Thyroid gland (tissue), 4 donors: ENCODE measurements around the gene ADAM29. TPM values are rescaled to one million over a fixed set of nuclear protein-coding genes. Genes with fewer than 3 reads are reported as not detected.
"Not testable (repeated sequence)": the region's sequence is repeated elsewhere in the genome, so short reads cannot be mapped to it uniquely, and the experiment has no call there.

ENCODE experiments used
- DNase-seq, 2 donors: peaks; one replicate each; pipeline ENCODE4 v3.0.0-alpha.2; 2019
- H3K27ac ChIP-seq, 3 donors: fragments of 200-600 bp; sonication (generic); 1 replicate in 2 of 3; 2 replicates in 1 of 3; pipeline ENCODE4 v1.5.1; 2016 to 2019; ENCODE audit warnings: mild to moderate bottlenecking in 1 of 3, moderate library complexity in 1 of 3
- H3K27me3 ChIP-seq: fragments of 200-600 bp; sonication (generic); one replicate; pipeline ENCODE4 v1.5.1; 2019
- H3K36me3 ChIP-seq, 2 donors: fragments of 200-600 bp; sonication (generic); one replicate each; pipeline ENCODE4 v1.5.1; 2016 to 2019
- H3K4me1 ChIP-seq, 2 donors: fragments of 200-600 bp; sonication (generic); one replicate each; pipeline ENCODE4 v1.5.1; 2017 to 2019
- H3K4me3 ChIP-seq, 3 donors: fragments of 200-600 bp; sonication (generic); replicated peaks in 1 of 3; 1 replicate in 2 of 3; 2 replicates in 1 of 3; pipeline ENCODE4 v1.5.1; 2016; ENCODE audit warnings: mild to moderate bottlenecking in 1 of 3
- H3K9me3 ChIP-seq: fragments of 200-600 bp; sonication (generic); one replicate; pipeline ENCODE4 v1.5.1; 2017
- POLR2A ChIP-seq, 2 donors: fragments of 450-650 bp; IDR thresholded peaks; one replicate each; pipeline ENCODE4 v1.6.1; 2017; ENCODE audit warnings: antibody characterized with exemption in 2 of 2, mild to moderate bottlenecking in 2 of 2, moderate library complexity in 1 of 2
- WGBS, 2 donors: methylation state at CpG; one replicate each; pipeline ENCODE4 v1.1.5; 2017; 5-methylcytosine and 5-hydroxymethylcytosine counted together
- intact Hi-C: fragments of 100-400 bp; cut with DNase I; formaldehyde crosslinking; loops from one replicate; pipeline ENCODE4 v1.15.1; 2023
- total RNA-seq, 4 donors: library from RNA; depleted of rRNA; stranded (reverse); fragments of >200 nt; gene quantifications; one replicate each; pipeline ENCODE4 v1.2.3, GENCODE V29; 2016
- TF ChIP-seq, protein P1 (sequence below), 6 experiments: fragments of 200-600 bp in 3 of 6; fragments of 450-650 bp in 3 of 6; sonication (generic) in 3 of 6; IDR thresholded peaks; one replicate each; pipeline ENCODE4 v1.5.1; 2016 to 2019; ENCODE audit warnings: antibody characterized with exemption in 6 of 6, mild to moderate bottlenecking in 2 of 6, inconsistent platforms in 1 of 6, moderate library complexity in 1 of 6

The ADAM29 gene
- total RNA-seq, 4 donors from 2014 or later = 0.27 TPM; not detected in 3

DNA sequence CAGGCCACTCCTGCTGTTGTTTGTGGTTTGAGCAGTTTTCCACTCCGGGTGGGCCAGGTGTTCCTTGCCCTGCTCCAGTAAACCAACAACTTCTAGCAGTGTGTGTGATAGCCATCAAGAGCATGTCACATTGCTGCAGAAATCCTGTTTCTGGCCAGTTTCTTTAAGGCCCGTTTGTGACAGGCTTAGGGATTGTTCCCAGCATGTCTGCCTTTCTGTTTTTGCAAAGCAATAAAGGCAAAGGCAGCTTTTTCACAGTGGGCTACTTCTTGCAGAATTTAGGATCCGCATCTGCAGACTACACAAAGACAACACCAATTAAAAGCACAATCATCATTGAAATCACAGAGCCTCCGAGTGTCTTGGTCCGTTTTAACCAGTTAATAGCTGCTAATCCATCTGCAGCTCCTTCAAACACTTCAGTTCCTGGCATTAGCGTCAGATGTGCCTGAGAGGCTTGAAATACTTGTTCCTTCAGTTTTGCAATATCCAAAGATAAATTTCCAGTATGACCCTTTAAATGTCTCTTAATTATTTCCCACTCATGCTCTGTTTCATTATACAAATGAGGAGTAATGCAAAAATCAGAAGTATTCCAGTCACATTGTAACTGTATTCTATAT is 65.1 kb downstream of the ADAM29 start:
- H3K4me1 ChIP-seq = no peaks in the 10 kb centered on the region
- H3K27me3 ChIP-seq = no peaks in the 10 kb centered on the region
- 18 to 30% methylated on average over 6 of the region's 6 CpGs for WGBS, 2 donors
- H3K27ac ChIP-seq = no peak overlapping the region
- no peak overlapping the region for H3K4me3 ChIP-seq
- no peaks in the 10 kb centered on the region for H3K9me3 ChIP-seq
- TF ChIP-seq, protein P1, sequence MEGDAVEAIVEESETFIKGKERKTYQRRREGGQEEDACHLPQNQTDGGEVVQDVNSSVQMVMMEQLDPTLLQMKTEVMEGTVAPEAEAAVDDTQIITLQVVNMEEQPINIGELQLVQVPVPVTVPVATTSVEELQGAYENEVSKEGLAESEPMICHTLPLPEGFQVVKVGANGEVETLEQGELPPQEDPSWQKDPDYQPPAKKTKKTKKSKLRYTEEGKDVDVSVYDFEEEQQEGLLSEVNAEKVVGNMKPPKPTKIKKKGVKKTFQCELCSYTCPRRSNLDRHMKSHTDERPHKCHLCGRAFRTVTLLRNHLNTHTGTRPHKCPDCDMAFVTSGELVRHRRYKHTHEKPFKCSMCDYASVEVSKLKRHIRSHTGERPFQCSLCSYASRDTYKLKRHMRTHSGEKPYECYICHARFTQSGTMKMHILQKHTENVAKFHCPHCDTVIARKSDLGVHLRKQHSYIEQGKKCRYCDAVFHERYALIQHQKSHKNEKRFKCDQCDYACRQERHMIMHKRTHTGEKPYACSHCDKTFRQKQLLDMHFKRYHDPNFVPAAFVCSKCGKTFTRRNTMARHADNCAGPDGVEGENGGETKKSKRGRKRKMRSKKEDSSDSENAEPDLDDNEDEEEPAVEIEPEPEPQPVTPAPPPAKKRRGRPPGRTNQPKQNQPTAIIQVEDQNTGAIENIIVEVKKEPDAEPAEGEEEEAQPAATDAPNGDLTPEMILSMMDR (IDR thresholded peaks at IDR 0.05) = no peak
- TF ChIP-seq POLR2A (IDR thresholded peaks at IDR 0.05) = no peak
- intact Hi-C loops = no loop called here
- H3K36me3 ChIP-seq = no peaks in the 10 kb centered on the region
- DNase-seq = no peak

DNA sequence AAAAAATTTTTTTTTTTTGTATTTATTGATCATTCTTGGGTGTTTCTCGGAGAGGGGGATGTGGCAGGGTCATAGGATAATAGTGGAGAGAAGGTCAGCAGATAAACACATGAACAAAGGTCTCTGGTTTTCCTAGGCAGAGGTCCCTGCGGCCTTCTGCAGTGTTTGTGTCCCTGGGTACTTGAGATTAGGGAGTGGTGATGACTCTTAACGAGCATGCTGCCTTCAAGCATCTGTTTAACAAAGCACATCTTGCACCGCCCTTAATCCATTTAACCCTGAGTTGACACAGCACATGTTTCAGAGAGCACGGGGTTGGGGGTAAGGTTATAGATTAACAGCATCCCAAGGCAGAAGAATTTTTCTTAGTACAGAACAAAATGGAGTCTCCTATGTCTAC is 65.7 kb downstream of the ADAM29 start:
- H3K36me3 ChIP-seq, intact Hi-C loops, H3K9me3 ChIP-seq, H3K27ac ChIP-seq, H3K4me1 ChIP-seq, H3K27me3 ChIP-seq, H3K4me3 ChIP-seq, DNase-seq: not testable (repeated sequence)
- 33 to 53% methylated on average over 2 to 3 of the region's 5 CpGs for WGBS, 2 donors

DNA sequence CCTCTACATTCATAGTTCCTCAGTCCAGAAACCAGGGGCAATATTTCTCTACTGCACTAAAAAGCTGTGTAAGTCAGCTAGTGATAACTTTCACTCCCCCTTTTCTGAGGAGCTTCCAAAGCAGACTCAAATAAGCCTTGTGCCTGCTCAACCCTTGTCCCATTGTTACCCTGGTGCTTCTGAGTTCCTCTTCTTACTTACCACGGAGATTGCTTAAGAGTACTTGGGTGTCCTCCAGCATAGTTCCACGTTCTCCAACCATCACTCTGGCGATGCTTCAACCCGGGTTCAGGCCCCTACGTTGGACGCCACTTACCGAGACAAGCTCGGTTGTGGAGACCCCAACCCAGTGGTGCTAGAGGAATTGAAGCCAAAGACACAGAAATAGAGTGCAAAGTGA is 71.6 kb downstream of the ADAM29 start:
- DNase-seq = no peak
- H3K27ac ChIP-seq = no peak overlapping the region
- H3K4me3 ChIP-seq = no peak overlapping the region
- no peaks in the 10 kb centered on the region for H3K36me3 ChIP-seq
- WGBS, 2 donors = 71 to 80% methylated on average over 8 of the region's 8 CpGs
- H3K4me1 ChIP-seq = no peaks in the 10 kb centered on the region
- TF ChIP-seq POLR2A (IDR thresholded peaks at IDR 0.05) = no peak
- TF ChIP-seq, protein P1 (IDR thresholded peaks at IDR 0.05) = no peak
- no peaks in the 10 kb centered on the region for H3K27me3 ChIP-seq
- H3K9me3 ChIP-seq = no peaks in the 10 kb centered on the region
- intact Hi-C loops = no loop called here

DNA sequence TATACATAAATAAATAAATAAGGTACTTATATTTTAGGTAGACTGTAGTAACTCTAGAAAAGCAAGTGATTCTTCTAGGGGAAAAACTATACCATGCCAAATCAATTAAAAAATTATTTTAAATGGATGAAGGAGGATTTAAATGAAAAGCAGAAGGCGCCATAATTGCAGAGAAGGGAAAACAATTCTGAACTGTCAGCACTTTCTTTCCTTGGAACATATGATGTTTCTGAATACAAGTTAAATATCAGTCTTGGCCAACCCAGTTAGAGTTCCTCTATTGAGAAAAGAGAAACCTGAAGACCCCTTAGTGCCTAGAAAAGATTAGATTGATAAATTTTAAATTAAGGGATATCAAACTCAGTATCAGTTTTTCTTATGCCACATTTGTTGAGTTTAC is 75.8 kb downstream of the ADAM29 start:
- DNase-seq = no peak
- no peak for TF ChIP-seq POLR2A (IDR thresholded peaks at IDR 0.05)
- TF ChIP-seq, protein P1 (IDR thresholded peaks at IDR 0.05) = no peak
- intact Hi-C loops = no loop called here
- H3K27me3 ChIP-seq = no peaks in the 10 kb centered on the region
- H3K4me3 ChIP-seq = no peak overlapping the region
- WGBS, 2 donors = 83 to 95% methylated on average over 1 of the region's 1 CpG
- H3K36me3 ChIP-seq = no peaks in the 10 kb centered on the region
- H3K9me3 ChIP-seq = no peaks in the 10 kb centered on the region
- H3K4me1 ChIP-seq = no peaks in the 10 kb centered on the region
- H3K27ac ChIP-seq = no peak overlapping the region

DNA sequence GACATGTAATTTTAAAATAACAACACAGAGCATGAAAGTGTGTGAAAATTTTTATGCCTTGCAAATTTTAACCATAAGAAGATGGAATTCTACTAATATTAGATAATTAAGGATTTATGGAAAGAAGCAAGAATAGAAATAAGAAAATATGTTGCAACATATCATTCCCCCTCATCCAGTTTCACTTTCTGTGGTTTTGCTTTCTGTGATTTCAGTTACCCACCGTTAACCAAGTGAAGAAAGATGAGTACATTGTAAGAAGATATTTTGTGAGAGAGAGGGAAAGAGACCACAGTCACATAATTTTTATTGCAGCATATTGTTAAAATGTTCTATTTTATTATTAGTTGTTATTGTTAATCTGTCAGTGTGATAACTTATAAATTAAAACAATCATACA is 77.9 kb downstream of the ADAM29 start:
- intact Hi-C loops = no loop called here
- 25 to 36% methylated on average over 1 of the region's 1 CpG for WGBS, 2 donors

More for the DNA sequence above, 77.9 kb downstream of the ADAM29 start:
- no peaks in the 10 kb centered on the region for H3K9me3 ChIP-seq
- H3K27ac ChIP-seq = no peak overlapping the region
- no peak for DNase-seq
- H3K4me3 ChIP-seq = no peak overlapping the region
- no peaks in the 10 kb centered on the region for H3K36me3 ChIP-seq
- H3K4me1 ChIP-seq = no peaks in the 10 kb centered on the region
- no peak for TF ChIP-seq POLR2A (IDR thresholded peaks at IDR 0.05)
- TF ChIP-seq, protein P1 (IDR thresholded peaks at IDR 0.05) = no peak
- H3K27me3 ChIP-seq = no peaks in the 10 kb centered on the region
